GM12878 (cell line): Measurements from ENCODE around the gene ERP44. TPM values are rescaled to one million over a fixed set of nuclear protein-coding genes. Genes with fewer than 3 reads are reported as not detected.
A peak's percentile ranks its signal among the peaks of the same experiment; 100 is the strongest.

Source experiments
- ATF3 ChIP-seq: IDR thresholded peaks from 2 replicates; pipeline ENCODE4 v1.6.1; 2011; ENCODE audit warnings: low read depth, mild to moderate bottlenecking, low read length, moderate library complexity, borderline replicate concordance; ENCODE audit errors: extremely low read depth
- CHD4 ChIP-seq: fragments of 200-600 bp; sonication (generic); IDR thresholded peaks from 2 replicates; pipeline ENCODE4 v1.6.1; 2016; ENCODE audit warnings: mild to moderate bottlenecking
- CREM ChIP-seq: IDR thresholded peaks from 2 replicates; pipeline ENCODE4 v1.6.1; 2014; ENCODE audit warnings: antibody characterized with exemption, low read depth
- FOXK2 ChIP-seq: fragments of 450-650 bp; IDR thresholded peaks from 2 replicates; pipeline ENCODE4 v1.6.1; 2017; ENCODE audit warnings: mild to moderate bottlenecking, moderate library complexity
- HDAC2 ChIP-seq: fragments of 200-600 bp; sonication (generic); IDR thresholded peaks from 2 replicates; pipeline ENCODE4 v1.6.1; 2017
- HDAC6 ChIP-seq: fragments of 200-600 bp; sonication (generic); IDR thresholded peaks from one replicate; pipeline ENCODE4 v1.8.0; 2017; ENCODE audit warnings: antibody characterized with exemption; ENCODE audit not compliant: unreplicated experiment
- JUNB ChIP-seq: IDR thresholded peaks from 2 replicates; pipeline ENCODE4 v1.6.1; 2016; ENCODE audit warnings: antibody characterized with exemption, mild to moderate bottlenecking
- JUND ChIP-seq: IDR thresholded peaks from 2 replicates; pipeline ENCODE4 v1.6.1; 2012; ENCODE audit warnings: low read depth, mild to moderate bottlenecking, low read length, improper control_type of control experiment, moderate library complexity
- LARP7 ChIP-seq: fragments of 450-650 bp; IDR thresholded peaks from 2 replicates; pipeline ENCODE4 v1.6.1; 2017; ENCODE audit warnings: mild to moderate bottlenecking
- MTA2 ChIP-seq: fragments of 450-650 bp; IDR thresholded peaks from 2 replicates; pipeline ENCODE4 v1.6.1; 2016; ENCODE audit warnings: low read depth, mild to moderate bottlenecking, moderate library complexity
- MYB ChIP-seq: fragments of 150-350 bp; IDR thresholded peaks from 2 replicates; pipeline ENCODE4 v1.6.1; 2014; ENCODE audit warnings: mild to moderate bottlenecking, low read depth, low read length, borderline replicate concordance
- NFYA ChIP-seq: IDR thresholded peaks from 2 replicates; pipeline ENCODE4 v1.6.1; 2011; ENCODE audit warnings: low read depth, mild to moderate bottlenecking, low read length, improper control_type of control experiment, borderline replicate concordance
- NRF1 ChIP-seq: conservative IDR thresholded peaks from 2 replicates; pipeline ENCODE4 v1.6.1; 2011; ENCODE audit warnings: mild to moderate bottlenecking, low read depth, low read length, improper control_type of control experiment
- POLR2AphosphoS5 ChIP-seq: IDR thresholded peaks from 2 replicates; pipeline ENCODE4 v1.6.1; 2011; ENCODE audit warnings: mild to moderate bottlenecking, low read length, inconsistent platforms
- RBBP5 ChIP-seq: fragments of 200-600 bp; sonication (generic); conservative IDR thresholded peaks from 2 replicates; pipeline ENCODE4 v1.6.1; 2016
- TCF12 ChIP-seq: IDR thresholded peaks from 2 replicates; pipeline ENCODE4 v1.6.1; 2011; ENCODE audit warnings: low read depth, mild to moderate bottlenecking, low read length
- USF1 ChIP-seq: IDR thresholded peaks from 2 replicates; pipeline ENCODE4 v1.6.1; 2011; ENCODE audit warnings: borderline replicate concordance, low read depth, mild to moderate bottlenecking, moderate library complexity, mixed read lengths, low read length; ENCODE audit not compliant: insufficient read depth; ENCODE audit errors: extremely low read length
- ZNF24 ChIP-seq: fragments of 450-650 bp; IDR thresholded peaks from 2 replicates; pipeline ENCODE4 v1.6.1; 2017; ENCODE audit warnings: antibody characterized with exemption, mild to moderate bottlenecking
- ZNF384 ChIP-seq: IDR thresholded peaks from 2 replicates; pipeline ENCODE4 v1.6.1; 2012; ENCODE audit warnings: low read depth, mild to moderate bottlenecking, low read length, improper control_type of control experiment, borderline replicate concordance
- ZNF592 ChIP-seq: fragments of 450-650 bp; IDR thresholded peaks from 2 replicates; pipeline ENCODE4 v1.6.1; 2017; ENCODE audit warnings: mild to moderate bottlenecking, moderate library complexity
- ZNF687 ChIP-seq: fragments of 450-650 bp; IDR thresholded peaks from 2 replicates; pipeline ENCODE4 v1.6.1; 2017; ENCODE audit warnings: mild to moderate bottlenecking, moderate library complexity
- ZSCAN29 ChIP-seq: fragments of 450-650 bp; IDR thresholded peaks from 2 replicates; pipeline ENCODE4 v1.6.1; 2017; ENCODE audit warnings: mild to moderate bottlenecking, moderate library complexity
- polyA plus RNA-seq, 11 experiments: library from polyadenylated mRNA; depleted of rRNA in 4 of 11; unstranded in 6 of 11; stranded (reverse) in 5 of 11; fragments of >200 nt; fragmentation: Nextera tagmentation in 4 of 11; fragmentation: Illumina TruSeq in 1 of 11; extraction: Ambion mirVana in 4 of 11; extraction: Trizol in 1 of 11; gene quantifications; 1 replicate in 1 of 11; 2 replicates in 10 of 11; pipeline versions ENCODE4 v1.2.1 to v1.2.3, GENCODE V29; 2011 to 2016; ENCODE audit warnings: inconsistent platforms in 2 of 11, missing spikeins in 2 of 11, low read depth in 1 of 11
- total RNA-seq, 4 experiments: library from RNA; depleted of rRNA in 3 of 4; stranded (reverse); fragments of >200 nt in 3 of 4; fragmentation: Illumina TruSeq in 1 of 4; extraction: Trizol in 1 of 4; gene quantifications; 2 replicates each; pipeline versions ENCODE4 v1.2.1 to v1.2.3, GENCODE V29; 2013 to 2021

ERP44 gene
- total and polyA plus RNA-seq, 10 of the 15 experiments (the other 5 are each of a cell fraction or from before 2014, with no cell fraction given): 11.5 to 52.4 (median 20.2) TPM

- TF ChIP-seq ZNF687 (no peak), JUND (no peak), USF1 (no peak), POLR2AphosphoS5 (no peak), MTA2 (peak; percentile 25; the same call in 1 of the 2 replicates), ZNF384 (no peak), ZNF592 (0 out of 2 replicates have a peak, but pooled peaks have one; percentile 21), ZSCAN29 (no peak), ATF3 (no peak), HDAC2 (no peak), MYB (no peak), RBBP5 (no peak), FOXK2 (no peak), TCF12 (no peak), HDAC6 (no peak), CREM (no peak), ZNF24 (no peak), NRF1 (no peak), CHD4 (no peak), NFYA (no peak), LARP7 (no peak), JUNB (no peak)
Measured at GRCh38 chr9:100028201-100028784, 70.5 kb downstream of the ERP44 start (continued).
